SIG-M5 treated with dmso at 0.1 percent for 504 hours (cell line): ENCODE results near the gene C17orf78.
A peak's percentile ranks its signal among the peaks of the same experiment; 100 is the strongest.
"Not testable (repeated sequence)": the region's sequence is repeated elsewhere in the genome, so short reads cannot be mapped to it uniquely, and the experiment has no call there.

ENCODE experiments used
- DNase-seq: peaks from one replicate; lab custom pipeline; 2025; ENCODE audit not compliant: unreplicated experiment; lab: John Stamatoyannopoulos, UW

The C17orf78 gene

DNA sequence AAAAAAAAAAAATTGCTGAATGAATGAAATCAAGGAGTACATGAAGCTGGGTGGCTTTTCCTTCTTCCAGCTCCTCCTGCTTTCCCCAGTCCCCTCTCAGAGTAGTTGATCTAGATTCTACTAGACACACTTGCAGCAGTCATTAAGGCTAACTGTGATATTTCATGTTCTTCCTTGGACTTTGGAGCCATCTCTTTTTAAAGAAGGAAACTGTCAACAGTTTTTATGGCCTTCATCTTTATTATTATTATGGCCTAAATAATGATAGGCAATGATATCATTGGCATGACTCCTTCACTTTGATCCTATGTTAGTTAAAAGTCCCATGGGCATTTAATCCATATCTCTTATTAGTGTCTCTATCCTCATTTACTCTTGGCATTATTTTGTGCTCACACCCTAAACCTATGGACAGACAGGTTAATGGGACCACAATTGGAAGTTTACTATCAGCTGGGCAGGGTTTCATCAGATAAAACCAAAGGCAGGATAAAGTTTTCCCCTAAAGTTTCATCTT, 9.7 kb downstream of the C17orf78 start:
- no peak for DNase-seq

DNA sequence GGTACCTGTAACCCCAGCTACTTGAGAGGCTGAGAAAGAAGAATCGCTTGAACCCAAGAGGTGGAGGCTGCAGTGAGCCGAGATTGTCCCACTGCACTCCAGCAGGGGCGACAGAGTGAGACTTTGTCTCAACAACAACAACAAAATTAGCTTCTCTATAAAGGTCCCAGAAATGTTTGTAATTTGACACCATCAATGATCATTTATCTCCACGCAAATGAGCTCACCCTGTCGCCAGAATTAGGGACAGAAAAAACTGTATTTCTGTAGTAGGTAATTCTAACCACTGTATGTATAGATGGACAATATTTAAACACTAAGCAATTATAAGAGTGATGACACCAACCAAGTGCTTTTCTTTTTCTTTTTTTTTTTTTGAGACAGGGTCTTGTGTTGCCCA, 10.7 kb downstream of the C17orf78 start:
- no peak for DNase-seq

DNA sequence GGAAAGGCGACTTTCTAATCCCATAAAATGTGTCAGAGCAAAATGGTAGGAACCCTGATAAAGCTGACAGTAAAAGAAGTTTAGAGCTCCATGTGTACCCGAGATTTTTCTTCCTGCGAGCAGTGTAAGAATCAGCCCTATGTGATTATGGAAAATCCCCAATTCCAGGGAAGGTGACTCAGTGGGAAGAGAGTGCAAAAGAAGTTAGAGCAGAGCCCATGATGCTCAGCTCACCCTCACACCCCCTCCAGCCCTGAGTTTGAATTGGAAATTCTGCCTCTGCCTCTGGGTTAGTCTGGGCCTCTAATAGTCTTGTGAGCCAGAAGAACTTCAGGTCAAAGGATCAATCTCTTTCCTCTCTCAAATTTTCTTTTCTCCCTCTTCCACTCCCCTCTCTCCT, 12.5 kb downstream of the C17orf78 start:
- DNase-seq: no peak

DNA sequence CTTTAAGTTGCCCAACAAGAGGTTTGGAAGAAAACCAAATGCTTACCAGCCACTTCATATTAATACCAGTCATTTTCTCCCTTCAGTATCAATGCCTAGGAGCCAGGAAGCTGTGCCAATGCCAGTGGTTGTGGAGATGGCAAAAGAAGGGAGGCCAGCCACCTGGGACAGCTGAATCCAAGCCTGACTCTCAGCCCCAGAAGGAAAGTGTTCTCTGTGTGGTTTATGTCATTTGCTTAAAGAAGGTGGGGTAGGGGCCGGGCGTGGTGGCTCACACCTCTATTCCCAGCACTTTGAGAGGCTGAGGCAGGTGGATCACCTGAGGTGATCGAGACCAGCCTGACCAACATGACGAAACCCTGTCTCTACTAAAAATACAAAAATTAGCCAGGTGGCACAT, 13.4 kb downstream of the C17orf78 start:
- no peak for DNase-seq

DNA sequence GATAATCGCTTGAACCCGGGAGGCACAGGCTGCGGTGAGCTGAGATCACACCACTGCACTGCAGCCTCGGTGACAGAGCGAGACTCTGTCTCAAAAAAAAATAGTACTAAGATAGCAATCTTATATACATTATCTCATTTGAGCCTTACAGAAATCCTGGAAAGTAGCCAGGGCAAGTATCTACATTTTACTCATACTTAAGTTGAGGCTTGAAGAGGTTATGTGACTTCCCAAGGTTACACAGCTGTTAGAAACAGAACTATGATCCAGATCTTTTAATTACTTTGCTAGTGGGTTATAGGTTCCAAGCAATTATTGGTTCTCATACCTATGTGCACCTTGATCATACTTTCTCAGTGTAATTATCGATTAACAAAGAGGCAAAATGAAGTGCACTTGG, 15.4 kb downstream of the C17orf78 start:
- no peak for DNase-seq

DNA sequence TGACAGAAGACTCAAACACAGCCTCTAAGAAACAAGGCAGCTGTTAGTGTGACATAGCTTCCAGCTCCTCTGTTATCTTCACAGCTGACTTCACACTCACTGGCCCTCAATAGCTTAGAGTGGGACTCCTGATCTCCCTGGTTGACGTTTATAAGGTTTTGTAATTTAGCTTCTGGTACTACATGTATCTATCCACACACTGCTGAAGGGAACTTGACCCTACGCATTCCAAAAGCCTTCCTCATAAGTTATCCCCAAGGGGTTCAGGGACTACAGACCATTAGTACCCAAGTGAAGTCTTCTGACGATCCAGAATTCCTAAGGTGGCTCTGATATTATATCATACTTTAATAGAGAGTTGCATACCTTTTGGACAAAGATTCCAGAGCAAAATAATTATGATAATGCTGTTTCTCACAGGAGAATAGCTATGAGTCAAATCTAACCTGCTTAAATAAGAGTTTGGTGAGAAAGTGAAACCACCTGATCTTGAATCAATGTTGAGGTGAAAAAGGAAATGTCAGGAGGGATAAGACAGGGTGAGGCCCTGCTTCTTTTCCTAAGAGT, 16.3 kb downstream of the C17orf78 start:
- DNase-seq: no peak

DNA sequence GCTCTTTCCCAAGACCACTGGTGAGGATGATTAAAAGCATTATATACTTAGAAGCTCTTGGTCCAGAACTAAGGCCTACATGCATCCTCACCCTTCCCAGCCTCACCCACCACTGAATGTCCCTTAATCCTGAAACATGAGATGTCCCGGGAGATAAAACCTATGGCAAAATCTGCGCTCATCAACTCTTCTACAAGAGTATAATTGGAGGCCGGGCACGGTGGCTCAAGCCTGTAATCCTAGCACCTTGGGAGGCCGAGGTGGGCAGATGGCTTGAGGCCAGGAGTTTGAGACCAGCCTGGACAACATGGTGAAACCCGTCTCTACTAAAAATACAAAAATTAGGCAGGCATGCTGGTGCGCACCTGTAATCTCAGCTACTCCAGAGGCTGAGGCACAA, 17.6 kb downstream of the C17orf78 start:
- no peak for DNase-seq

DNA sequence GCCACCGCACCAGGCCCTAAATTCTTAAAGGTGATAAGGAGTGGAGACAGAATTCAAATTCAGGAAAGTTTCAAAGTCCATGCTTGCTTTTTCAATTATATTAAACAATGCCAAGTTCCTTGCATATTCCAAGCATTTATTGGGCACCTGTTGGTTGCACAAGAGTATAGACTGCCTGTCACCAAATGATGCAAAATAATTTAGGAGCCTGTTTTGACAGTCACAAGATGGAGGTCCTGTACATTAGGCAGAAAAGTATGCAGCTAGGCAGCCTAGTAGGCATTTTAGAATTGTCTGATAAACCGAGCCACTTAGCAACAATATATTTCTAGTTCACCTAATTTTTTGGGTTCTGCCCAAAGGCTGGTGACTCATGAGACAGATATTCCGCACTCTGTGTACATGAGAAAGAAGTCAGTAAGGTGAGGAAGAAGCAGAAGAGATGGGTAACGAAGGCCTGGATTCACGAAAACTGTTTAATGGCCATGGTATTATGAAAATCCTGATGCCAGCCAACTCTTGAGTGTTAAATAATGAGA, 23.5 kb downstream of the C17orf78 start:
- DNase-seq: no peak

DNA sequence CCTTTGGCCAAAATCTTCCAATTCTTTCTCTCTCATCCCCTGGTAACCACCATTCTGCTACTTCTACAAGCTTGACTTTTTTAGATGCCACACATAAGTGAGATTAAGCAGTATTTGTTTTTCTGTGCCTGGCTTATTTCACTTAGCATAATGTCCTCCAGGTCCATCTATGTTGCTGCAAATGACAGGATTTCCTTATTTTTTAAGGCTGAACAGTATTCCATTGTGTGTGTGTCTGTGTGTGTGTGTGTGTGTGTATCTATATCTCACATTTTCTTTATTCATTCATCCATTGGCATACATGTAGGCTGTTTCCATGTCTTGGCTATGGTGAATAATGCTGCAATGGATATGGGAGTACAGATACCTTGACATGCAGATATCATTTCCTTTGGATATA, 24.7 kb downstream of the C17orf78 start:
- no peak for DNase-seq

DNA sequence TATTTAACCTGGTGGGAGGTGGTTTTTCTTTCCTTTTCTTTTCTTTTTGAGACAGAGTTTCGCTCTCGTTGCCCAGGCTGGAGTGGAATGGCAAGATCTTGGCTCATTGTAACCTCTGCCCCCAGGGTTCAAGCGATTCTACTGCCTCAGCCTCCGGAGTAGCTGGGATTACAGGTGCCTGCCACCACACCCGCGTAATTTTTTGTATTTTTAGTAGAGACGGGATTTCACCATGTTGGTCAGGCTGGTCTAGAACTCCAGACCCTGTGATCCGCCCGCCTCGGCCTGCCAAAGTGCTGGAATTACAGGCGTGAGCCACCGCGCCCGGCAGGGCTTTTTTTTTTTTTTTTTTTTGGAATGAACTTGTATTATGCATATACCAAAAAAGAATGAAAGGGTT, 29.7 kb downstream of the C17orf78 start:
- DNase-seq: not testable (repeated sequence)

DNA sequence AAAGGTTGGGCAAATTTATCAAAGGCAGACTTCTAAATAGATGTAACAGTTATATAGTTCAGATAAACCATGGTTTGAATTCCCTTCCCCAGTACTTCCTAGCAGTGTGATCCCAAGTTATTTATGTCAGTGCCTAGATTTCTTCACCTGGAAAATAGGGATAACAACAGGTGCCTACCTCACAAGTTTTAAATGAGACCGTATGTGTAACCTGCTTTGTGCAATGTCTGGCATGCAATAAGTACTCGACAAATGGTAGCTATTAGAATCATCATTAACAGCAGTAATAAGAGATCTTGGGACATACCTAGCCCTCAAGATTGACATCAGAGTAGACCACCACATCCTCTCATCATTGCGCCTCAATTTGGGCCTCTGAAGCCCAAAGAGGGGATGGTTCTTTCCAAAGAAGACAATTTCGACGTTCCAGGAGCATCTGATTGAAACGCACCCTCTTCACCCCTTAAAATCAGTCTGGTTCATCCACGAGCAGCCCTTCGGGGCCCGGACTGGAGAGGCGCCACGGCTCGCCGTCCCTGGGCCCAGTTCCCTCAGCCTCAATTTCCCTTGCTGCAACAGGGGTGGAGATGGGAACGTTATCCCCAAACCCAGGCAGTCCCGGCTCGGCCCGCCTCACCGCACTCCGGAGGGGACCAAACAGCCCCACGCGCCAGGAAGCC, 30.3 kb downstream of the C17orf78 start:
- no peak for DNase-seq

DNA sequence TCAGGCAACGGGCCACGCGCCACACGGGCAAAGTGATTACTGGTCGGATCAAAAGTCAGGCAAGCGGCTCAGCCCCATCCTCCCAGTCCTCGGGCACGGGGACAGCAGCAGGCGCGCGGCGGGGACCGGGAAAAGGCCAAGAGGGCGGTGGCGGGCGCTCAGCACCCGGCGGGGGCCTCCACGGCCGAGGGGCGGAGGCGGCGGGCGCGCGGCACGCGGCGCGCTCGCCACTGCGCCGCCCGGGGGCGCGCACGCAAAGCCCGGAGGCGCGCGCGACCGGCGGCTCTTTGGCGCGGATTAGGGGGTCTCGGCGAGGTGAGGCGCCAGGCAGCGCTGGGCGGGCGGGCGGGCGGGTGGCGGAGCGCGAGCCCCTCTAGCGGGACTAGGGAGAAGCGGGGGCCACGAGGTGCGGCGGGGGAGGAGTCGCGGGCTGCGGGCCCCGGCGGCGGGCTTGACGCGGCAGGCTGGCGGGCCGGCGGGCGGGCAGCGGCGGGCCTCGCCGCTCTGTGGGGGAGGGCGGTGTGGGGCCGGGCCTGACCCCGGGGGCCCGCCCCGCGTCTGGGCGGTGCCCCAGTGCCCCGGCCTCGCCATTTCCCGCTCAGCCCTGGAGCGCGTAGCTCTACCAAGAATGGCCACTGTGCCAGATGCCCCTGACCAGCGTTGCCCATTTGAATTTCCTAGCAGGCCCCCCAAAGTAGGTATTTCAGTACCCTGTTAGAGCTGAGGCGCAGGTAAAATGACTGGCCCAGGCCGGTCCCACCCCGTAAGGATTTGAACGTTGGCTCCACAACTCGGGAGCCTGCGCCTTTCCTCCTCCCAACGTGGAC, 31.1 kb downstream of the C17orf78 start, which contains the start of the genes ACACA and TADA2A:
Gene ACACA, minus strand, starts transcription at position 202 of the 827 bp plus-strand sequence. CDS start 537 bp downstream, outside the sequence.
Gene TADA2A, plus strand, starts transcription at position 252 of the 827 bp plus-strand sequence. CDS start 4,480 bp downstream, outside the sequence.
- peak; percentile 69 for DNase-seq

DNA sequence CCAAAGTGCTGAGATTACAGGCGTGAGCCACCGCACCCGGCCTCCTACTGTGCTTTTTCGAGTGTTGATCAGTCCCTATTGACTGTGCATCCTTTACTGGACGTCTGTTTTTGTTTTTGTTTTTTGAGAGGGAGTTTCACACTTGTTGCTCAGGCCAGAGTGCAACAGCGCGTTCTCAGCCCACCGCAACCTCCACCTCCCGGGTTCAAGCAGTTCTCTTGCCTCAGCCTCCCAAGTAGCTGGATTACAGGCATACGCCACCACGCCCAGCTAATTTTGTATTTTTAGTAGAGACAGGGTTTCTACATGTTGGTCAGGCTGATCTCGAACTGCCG, 32.3 kb downstream of the C17orf78 start:
- DNase-seq: not testable (repeated sequence)

DNA sequence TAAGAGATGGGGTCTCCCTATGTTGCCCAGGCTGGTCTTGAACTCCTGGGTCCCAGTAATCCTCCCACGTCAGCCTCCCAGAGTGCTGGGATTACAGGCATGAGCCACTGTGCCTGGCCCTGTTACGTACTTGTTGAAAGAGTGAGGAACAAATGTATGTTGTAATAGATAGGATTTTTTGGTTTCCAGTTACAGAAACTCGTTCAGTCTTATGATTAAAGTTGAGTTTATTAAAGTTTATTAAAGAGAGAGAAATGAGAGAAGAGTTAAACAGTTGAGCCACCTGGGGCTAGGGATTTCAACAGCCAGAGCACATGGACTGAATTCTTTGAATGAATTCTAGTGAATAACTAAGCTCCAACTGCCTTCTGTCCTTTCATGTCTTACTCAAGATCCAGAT, 34.6 kb downstream of the C17orf78 start:
- no peak for DNase-seq

DNA sequence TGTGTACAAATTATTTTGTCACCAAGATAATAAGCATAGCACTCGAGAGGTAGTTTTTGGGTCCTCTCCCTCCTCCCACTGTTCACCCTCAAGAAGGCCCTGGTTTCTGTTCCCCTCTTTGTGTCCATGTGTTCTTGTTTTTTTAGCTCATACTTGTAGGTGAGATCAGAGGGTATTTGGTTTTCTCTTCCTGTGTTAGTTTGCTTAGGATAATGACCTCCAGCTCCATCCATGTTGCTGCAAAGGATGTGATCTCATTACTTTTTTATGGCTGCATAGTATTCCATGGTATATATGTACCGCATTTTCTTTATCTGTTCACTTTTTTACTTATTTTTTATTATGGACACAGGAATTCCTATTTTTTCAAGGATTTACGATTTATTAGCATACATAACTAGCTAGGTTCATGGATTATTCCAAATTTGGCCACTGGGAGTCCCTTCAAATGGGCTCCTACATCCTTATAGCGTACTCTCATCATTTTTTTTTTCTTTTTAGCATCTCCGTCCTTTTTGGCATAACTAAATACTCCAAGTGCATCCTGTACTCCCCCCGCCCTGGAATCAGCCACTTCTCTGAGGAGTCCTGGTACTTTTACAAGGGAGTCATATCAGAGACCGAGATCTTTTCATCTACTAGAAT, 38.2 kb downstream of the C17orf78 start:
- DNase-seq: peak; percentile 16

DNA sequence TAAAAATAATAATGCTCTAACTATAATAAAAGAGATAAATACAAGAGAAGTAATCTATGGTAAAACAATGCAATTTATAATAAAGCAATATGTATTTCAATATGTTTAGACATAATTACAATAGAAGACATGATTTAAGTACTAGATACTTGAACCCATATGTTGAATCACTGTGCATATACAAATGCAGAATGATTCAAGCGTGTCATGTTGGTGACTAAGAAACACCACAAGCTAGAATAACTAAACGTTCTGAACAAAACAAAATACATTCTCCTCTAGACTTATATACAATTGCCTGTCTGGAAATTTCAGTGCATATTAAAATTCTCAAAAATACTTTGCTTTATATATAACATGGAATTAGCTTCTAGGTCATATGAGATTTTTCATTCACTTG, 42.1 kb downstream of the C17orf78 start:
- DNase-seq: no peak

DNA sequence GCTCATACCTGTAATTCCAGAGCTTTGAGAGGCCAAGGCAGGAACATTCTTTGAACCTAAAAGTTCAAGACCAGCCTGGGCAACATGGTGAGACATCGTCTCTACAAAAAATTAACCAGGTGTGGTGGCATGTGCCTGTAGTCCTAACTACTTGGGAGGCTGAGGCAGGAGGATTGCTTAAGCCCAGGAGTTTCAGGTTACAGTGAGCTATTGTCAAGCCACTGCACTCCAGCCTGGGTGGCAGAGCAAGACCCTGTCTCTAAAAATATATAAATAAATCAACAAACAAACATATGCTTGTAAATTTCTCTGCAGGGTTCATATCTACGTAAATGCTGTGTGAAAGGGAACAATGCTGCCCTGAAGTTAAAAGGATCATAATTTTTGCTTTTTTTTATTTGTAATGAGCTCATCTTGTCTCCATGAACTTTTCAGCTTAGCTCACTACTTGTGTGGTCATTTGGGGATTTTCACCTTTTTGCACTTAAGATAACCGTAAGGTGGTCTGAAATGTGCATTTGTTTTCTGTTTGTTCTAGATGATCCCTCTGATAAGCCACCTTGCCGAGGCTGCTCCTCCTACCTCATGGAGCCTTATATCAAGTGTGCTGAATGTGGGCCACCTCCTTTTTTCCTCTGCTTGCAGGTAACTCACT, 47.3 kb downstream of the C17orf78 start:
- no peak for DNase-seq

DNA sequence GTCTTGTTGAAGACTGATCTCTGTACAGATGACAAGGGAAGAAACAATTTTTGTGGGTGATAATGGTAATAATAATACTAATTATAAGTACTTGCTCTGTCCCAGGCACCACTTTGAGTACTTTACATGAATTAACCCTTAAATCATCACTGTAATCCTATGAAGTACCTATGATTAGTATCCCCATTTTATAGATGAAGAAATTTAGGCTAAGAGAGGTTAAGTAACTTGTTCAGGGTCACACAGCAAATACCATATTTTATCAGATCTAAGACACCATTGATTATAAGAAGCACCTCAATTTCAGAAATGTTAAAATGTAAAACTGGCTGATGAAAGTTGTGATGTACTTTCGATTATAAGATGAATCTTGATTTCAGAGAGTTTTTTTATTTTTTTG, 49.5 kb downstream of the C17orf78 start:
- DNase-seq: no peak

DNA sequence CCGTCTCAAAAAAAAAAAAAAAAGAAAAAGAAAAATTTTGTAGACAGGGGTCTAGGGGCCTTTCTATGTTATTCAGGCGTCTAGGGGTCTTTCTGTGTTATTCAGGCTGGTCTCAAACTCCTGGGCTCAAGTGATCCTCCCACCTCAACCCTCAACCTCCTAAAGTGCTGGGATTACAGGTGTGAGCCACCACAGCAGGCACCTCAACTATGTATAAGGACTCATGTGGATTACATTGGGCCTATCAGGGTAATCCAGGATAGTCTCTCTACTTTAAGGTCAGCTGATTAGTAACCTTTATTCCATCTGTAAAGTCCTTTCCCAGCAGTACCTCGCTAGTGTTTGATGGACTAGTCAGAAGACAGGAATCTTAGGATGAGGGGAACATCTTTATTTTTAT, 53.3 kb downstream of the C17orf78 start:
- DNase-seq: no peak

DNA sequence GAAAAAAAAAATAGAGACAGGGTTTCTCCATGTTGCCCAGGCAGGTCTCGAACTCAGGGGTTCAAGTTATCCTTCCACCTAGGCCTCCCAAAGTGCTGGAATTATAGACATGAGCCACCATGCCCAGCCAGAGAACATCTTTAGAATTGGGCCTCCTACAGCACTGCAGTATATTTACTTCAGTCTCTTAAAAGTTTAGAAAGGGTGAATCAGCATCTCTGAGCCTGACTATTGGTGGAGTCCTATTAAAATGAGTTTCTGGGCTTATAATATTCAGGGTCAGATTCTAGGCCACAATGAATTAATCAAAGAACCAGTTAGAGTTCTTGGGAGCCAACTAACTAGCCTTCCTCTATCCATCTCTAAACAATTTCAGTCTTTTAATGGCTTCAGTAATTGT, 53.7 kb downstream of the C17orf78 start:
- DNase-seq: no peak
